HG02973 (cell line): ENCODE measurements around the gene CMC2.

Experiments used
- ATAC-seq: cut with Tn5 transposase; IDR thresholded peaks from one replicate; pipeline ENCODE4 v1.9.1; 2021; ENCODE audit warnings: moderate library complexity; ENCODE audit not compliant: unreplicated experiment

The CMC2 gene

GRCh38 chr16:81006813-81007695, at the start of gene CMC2, which contains the start of gene CENPN:
TSS of gene CMC2 (minus strand) at chr16:81006885. CDS start at chr16:80997394, 9,491 bp downstream.
TSS of gene CENPN (plus strand) at chr16:81007214. CDS start at chr16:81011940, 4,726 bp downstream.
- ATAC-seq, result peak; percentile 75

DNA sequence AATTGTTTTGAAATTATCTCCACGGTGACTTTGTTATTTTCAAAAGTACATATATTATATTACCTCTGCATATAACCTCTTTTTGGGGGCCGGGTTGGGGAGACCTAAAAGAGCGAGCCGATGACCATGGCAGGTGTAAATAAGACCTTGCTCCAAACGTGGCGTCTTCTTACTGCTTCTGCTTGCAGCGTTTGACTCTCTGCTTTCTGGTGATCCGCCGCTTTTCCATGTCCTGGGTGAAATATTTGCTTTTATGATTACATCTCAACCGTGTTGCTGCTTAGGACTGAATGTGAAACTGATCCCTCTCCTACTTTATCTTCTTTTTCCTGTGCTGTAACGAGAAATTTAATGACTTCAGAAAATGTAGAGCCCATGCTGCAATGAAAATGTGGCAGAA, 47.1 kb upstream of the CMC2 start:
- no peak for ATAC-seq

GRCh38 chr16:81042821-81043220, 36.1 kb upstream of the CMC2 start:
- ATAC-seq, result no peak

DNA sequence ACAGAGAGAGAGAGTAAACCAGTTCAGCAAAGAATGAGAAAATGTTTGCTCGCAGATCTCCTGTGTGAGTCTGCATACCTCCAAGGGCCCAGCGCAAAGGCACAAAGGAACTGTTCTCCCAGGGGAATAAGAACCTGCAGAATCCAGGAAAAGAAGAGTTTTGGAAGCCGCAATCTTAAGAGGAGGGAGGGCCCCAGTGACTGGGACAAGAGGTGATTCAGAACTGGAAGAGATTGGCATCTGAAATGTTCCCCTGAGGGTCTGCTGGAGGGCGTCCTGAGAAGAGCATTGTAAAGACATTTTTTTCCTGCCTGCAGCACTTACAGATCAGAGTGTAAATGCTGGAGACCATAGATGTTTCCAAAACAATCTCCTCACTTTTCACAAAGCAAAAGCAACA, 35.0 kb upstream of the CMC2 start:
- no peak for ATAC-seq

DNA sequence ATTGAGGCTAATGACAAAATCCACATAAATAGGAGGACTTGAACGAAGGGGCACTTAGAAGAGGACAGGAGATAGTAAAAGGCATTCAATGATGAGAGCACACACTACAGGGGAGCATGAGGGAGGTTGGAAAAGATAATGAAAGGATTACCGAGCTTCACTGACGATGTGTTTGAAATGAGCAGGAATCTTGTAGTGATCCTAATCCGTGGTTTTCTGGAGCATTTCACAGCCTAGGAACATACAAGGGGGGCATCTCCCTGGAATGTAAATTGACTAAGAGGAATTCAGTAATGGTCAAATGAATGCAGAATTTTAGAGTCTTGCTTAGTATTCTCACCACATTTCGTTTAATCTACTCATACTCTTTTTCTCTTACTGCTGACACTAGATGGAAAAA, 34.2 kb upstream of the CMC2 start:
- no peak for ATAC-seq

DNA sequence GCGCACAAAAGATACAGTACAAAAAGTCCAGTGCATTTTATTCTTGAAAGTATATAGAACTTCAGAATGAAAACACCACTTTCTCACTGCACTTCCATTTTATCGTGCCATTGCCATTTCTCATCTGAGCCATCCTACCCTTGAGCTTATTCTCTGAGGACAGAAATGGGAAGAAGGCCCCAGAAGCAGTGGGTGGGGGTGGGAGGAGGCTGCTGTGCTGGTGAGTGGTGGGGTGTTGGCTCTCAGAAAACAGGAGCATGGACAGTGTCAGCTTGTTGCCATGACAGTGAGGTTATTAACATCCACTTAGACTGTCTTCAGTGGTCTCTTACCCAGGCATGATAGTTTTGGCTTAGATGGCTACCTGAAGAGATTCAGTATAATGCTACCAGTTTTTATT, 33.4 kb upstream of the CMC2 start:
- no peak for ATAC-seq

DNA sequence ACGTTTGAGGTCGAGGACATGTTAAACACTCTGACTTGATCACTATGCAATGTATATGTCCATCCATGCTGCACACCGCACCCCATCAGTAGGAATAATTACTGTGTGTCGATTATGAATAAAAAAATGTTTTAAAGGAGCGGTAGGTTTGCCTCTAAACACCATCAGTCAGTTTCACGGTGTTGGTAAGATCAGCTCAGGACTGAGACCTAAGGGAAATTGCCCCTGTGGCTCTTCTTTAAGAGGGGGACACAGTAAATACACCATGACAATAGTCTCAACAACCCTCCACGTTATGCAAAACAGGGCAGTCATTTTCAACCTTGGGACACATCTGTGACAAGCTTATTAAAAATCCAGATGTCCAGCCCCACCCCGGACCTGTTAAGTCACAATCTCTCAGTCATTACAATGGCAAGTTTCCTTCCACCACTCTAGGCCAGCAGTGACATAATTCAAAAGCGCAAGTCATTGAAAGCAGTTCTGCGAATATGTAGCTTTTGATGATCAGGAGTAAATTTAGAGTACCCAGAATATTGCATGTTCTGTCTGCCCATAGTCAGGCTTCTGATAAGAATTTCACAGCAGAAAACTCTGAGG, 30.2 kb upstream of the CMC2 start:
- ATAC-seq, result no peak

GRCh38 chr16:81035975-81036750, 29.5 kb upstream of the CMC2 start:
- peak; percentile 49 for ATAC-seq

DNA sequence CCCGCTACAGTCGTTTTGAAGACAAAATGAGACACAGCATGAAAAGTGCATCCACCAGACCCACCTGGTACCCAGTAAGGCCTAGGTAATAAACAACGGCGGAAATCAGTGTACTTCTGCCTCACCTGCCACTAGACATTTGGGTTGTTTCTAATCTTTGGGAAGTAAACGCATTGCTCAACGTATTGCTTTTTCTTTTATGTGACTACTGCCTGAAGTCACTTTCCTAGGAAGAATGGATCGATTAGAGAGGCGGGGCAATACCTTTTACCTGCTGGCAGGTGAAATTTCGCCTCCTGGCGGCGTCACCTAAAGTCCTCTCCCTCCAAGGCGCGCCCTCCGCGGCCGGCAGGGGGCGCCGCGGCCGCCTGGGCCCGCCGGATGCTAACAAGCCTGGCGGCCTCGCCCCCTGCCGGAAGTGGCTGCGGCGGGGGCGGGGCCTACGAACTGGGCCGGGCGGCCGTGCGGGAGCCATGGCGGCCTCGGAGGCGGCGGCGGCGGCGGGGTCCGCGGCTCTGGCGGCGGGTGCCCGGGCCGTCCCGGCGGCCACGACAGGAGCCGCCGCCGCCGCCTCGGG, 28.8 kb upstream of the CMC2 start, which contains the start of gene ATMIN:
ATMIN (plus strand) TSS at position 445 of the 577 bp plus-strand sequence; CDS start at position 474, 29 bp downstream.
- ATAC-seq, result peak; percentile 89

GRCh38 chr16:81029930-81030604, 23.4 kb upstream of the CMC2 start:
- no peak for ATAC-seq

DNA sequence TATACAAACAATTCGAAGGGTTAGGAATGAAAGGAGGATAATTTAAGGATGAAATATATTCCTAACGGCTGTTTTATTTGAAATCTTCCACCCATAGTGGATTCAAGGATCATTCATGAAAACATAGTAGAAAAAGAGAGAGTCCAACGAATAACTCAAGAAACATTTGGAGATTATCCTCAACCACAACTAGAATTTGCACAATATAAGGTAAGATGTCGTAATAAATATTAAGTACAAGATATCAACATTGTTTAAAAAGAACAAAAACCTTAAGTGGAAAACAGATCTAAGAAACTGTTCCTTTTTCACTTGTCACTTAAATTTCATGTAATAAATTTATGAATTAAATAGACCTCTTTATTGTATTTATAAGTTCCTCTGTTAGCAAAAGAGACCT, 19.7 kb upstream of the CMC2 start:
- ATAC-seq, result no peak

- ATAC-seq, result no peak
Measured at GRCh38 chr16:81018496-81018895, 11.8 kb upstream of the CMC2 start.

- peak; percentile 58 for ATAC-seq
Measured at GRCh38 chr16:81014672-81015071, 8.0 kb upstream of the CMC2 start.

DNA sequence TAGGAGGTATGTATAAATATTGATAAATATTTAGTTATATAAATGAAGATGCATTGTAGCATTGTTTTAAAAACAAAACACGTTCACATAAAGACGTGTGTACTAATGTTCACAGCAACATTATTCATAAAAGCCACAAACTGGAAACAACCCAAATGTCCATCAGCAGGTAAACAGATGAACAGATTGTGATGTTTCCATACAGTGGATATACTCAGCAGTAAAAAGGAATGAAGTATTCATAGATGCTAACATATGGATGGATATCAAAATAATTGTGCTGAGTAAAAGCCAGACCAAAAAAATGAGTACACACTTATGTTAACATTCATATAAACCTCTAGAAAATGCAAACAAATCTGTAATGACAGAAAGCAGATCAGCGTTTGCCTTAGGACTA, 6.3 kb upstream of the CMC2 start:
- ATAC-seq, result no peak

DNA sequence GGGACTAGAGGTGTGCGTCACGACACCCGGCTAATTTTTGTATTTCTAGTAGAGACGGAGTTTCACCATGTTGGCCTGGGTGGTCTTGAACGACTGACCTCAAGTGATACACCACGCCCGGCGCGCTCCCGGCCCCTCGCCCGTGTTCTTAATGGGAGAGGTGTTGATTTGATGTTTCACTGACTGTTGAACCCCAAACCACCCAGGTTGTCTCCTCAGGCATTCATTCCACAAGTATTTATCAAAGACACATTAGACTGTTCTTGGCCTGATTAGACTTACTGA, 1.8 kb upstream of the CMC2 start:
- ATAC-seq, result no peak

GRCh38 chr16:81006211-81006812, 373 bp downstream of the CMC2 start:
- peak; percentile 28 for ATAC-seq

- ATAC-seq, result no peak
Measured at GRCh38 chr16:81005610-81006161, 999 bp downstream of the CMC2 start.

DNA sequence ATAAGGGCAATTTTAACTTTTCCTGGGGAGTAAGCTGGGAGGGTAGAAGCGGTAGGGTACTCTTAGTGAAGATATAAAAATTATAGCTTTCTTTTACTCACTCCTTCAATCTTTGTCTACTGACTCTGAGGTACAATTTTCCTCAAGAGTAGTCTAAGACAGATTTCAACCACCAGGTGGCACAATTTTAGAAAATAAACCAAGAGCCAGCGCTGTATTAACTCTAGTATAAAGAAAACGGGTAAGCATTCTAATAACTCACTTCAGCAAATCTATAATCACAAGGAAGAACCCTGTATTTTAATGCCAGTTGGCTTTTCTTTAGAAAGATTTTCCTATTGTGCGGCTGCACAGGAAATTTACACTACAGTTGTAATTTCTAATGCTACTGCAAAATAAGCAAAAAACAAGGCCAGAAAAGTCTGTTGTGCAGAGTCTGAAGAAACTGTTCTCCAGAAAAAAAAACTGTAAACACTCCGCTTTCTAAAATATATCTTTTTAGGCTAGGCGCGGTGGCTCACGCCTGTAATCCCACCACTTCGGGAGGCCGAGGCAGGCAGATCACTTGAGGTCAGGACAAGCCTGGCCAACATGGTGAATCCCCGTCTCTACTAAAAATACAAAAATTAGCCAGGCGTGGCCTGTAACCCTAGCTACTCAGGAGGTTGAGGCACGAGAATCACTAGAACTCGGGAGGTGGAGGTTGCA, 1.9 kb downstream of the CMC2 start:
- ATAC-seq, result no peak
